Epithelial cell of prostate (primary cell): ENCODE data around the gene KRTAP25-1.

ENCODE experiments used
- DNase-seq: peaks from one replicate; pipeline ENCODE4 v3.0.0-alpha.2; 2011; ENCODE audit warnings: low read depth, low spot score
- H3K27ac ChIP-seq: fragments of 450-650 bp; 2 replicates; pipeline ENCODE4 v1.5.1; 2017; ENCODE audit warnings: mild to moderate bottlenecking

Gene KRTAP25-1

GRCh38 chr21:30289215-30289614 lies at the start of gene KRTAP25-1:
Gene KRTAP25-1 (minus strand): TSS chr21:30289514. CDS start chr21:30289490, 24 bp downstream.
- no peak within 1 kb of the TSS for H3K27ac ChIP-seq
- DNase-seq, result no peak

GRCh38 chr21:30338717-30339116 lies 49.4 kb upstream of the KRTAP25-1 start:
- no peak for DNase-seq
- H3K27ac ChIP-seq, result no peak overlapping the region

GRCh38 chr21:30337772-30338171 lies 48.5 kb upstream of the KRTAP25-1 start:
- DNase-seq, result peak; percentile 29
- no peak overlapping the region for H3K27ac ChIP-seq

DNA sequence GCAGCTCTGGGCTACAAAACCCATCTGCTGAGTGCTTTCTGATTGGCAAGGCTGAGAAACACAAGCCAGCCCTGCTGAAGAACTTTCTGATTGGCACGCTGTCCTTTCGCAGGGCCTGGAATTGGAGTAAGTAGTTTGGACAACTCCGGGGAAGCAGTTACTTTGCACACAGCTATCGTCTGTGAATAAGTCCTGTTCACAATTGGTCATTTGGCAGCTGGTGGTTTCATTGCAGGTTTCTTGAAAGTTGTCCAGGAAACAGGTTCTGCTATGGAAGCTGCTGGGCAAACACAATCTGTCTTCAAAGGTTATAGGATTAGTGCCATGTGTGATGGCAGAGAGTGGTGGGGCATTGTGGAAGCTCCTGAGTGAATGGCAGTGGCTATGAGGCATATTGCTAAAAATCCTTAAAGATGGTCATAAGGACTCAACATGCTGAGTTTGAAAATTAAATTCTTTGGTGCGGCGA lies 48.0 kb upstream of the KRTAP25-1 start, which contains the start of gene KRTAP27-1:
Gene KRTAP27-1, minus strand, starts transcription at position 419 of the 469 bp plus-strand sequence. Its CDS starts 26 bp downstream, at position 393.
- H3K27ac ChIP-seq, result no peak within 1 kb of the TSS
- no peak for DNase-seq

DNA sequence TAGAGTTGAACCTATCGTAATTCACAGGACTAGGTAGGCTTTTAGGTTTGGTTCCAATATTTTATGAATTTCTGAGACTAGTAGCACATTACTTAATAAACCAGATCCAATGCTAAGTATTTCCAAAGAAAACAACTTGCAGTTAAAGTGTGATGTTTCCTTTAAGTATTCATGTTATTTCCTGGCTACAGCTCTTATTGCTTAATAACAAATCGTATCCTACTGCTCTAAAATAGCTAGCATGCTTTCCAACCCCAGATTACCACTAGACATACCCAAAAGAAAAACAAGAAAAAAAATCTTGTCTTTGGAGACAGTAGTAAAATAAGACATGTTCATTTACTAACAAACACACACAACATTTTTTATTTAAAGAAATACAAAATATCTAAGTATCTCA lies 47.3 kb upstream of the KRTAP25-1 start:
- DNase-seq, result no peak
- no peak overlapping the region for H3K27ac ChIP-seq

- no peak for DNase-seq
- H3K27ac ChIP-seq, result no peak overlapping the region
Observed at GRCh38 chr21:30333736-30334135, 44.4 kb upstream of the KRTAP25-1 start.

- no peak for DNase-seq
- no peak overlapping the region for H3K27ac ChIP-seq
Observed at GRCh38 chr21:30332681-30333080, 43.4 kb upstream of the KRTAP25-1 start.

GRCh38 chr21:30329203-30329875 lies 40.0 kb upstream of the KRTAP25-1 start:
- DNase-seq, result no peak
- H3K27ac ChIP-seq, result peak overlapping the region; percentile 8

DNA sequence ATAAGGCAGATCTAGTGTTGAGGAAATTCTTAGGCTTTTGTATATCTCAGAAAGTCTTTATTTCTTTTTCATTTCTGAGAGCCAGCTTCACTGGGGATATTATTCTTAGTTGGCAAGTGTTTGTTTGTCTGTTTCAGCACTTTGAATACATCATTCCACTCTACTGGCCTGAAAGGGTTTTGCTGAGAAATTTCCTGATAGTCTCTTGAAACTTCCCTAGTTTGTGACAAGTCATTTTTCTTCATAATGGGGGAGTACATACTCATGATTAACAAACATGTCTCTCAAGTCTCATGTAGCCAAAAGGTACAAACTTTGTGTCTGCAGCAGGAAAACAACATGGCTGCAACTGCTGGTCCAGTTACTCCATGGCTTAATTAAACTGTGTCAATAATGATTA lies 37.1 kb upstream of the KRTAP25-1 start:
- DNase-seq, result no peak
- no peak overlapping the region for H3K27ac ChIP-seq

DNA sequence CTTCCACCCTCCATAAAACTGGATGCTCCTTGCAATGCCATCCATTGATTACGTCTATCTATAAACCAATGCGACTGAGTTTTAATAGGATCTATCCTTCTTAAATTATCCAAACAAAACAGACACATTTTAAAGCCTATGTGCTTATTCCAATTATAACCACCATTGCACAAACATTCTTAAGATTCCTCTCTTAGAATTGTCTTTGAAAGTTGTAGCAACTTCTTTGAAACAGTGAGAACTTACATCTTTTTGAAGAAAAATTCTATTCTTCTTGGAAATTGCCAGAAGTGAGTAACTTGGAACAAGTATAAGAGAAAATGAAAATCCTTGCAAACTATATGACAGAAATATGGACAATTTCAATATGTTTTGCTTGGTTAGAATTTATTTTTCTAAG lies 30.9 kb upstream of the KRTAP25-1 start, which contains the start of gene KRTAP26-1:
Gene KRTAP26-1, minus strand, starts transcription at position 101 of the 400 bp plus-strand sequence. CDS start 280 bp downstream, outside the sequence.
- DNase-seq, result no peak
- no peak within 1 kb of the TSS for H3K27ac ChIP-seq

DNA sequence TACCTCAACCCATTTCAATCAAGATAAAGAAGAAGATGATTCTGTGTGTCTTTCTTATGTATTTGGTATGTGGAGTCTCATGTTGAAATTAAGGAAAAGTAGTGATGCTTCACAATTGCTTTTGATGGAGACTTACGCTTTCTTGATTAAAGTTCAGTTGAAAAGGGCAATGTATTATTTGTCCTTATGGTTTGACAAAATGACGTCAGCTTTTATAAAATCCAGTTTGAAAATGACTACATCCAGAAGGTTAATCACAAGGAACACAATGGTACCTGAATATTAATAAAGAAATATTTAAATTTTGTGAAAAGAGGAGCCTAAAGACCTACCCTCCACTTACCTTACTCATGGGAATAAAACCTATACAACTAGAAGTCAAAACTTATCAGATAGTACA lies 26.4 kb upstream of the KRTAP25-1 start:
- no peak for DNase-seq
- no peak overlapping the region for H3K27ac ChIP-seq

GRCh38 chr21:30306884-30307283 lies 17.6 kb upstream of the KRTAP25-1 start:
- no peak for DNase-seq
- H3K27ac ChIP-seq, result no peak overlapping the region

DNA sequence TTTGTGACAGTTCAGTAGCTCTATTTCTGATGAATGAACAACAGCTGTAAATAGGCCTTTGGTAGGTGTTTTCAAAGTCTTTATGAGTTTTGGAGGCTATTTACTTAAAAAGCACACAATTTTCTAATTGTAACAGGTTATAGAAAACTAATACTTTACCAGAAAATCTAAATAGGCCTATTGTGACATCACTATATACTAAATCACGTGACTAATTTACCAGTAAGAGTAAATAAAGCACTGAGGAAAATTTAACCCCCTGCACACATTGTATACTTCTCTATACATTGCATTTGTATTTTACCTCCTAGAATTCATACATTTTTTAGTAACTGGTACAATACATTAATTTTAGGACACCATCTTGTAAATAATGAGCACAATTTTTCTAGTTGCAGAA lies 15.8 kb upstream of the KRTAP25-1 start:
- no peak for DNase-seq
- no peak overlapping the region for H3K27ac ChIP-seq

DNA sequence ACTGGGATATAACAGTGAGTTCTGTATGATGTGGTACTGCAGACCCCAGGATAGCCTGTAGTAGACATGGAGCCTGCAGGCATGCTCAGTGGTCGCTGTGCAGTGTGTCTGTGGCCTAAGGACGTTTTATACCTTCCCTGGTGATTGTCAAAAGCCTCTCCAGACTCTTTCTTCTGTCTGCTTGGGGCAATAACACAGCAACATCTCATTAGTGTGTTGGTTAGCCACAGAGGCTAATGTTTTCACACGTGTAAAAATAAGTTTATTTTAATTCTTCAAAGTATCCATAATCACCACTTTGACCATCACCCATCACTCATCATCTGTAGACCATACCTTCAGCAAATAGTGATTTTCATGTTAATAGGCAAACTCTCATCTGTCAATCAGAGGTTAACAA lies 6.5 kb downstream of the KRTAP25-1 start, which contains the start of gene KRTAP24-1:
Gene KRTAP24-1, minus strand, starts transcription at position 101 of the 400 bp plus-strand sequence. Its CDS starts 18 bp downstream, at position 83.
- H3K27ac ChIP-seq, result no peak within 1 kb of the TSS
- no peak for DNase-seq

DNA sequence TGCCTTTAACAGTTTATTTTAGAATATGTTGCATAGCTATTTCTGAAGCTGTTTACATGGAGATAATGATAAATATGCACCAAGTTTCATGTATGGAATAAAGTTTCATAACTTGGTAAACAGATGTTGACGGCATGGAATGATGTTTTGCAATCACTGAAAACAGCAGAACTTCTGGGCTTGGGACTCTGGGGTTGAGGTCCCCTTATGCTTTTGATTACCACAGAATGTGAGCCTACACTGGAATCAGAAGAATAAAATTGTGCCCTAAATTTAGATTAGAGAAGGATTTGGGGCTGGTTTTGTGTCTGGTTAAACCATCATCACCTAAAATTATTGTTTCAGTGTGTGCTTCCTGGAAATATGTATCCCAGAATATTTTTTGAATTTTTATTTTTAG lies 17.7 kb downstream of the KRTAP25-1 start:
- no peak for DNase-seq
- no peak overlapping the region for H3K27ac ChIP-seq

- no peak overlapping the region for H3K27ac ChIP-seq
- DNase-seq, result no peak
Observed at GRCh38 chr21:30271156-30271555, 18.2 kb downstream of the KRTAP25-1 start.

DNA sequence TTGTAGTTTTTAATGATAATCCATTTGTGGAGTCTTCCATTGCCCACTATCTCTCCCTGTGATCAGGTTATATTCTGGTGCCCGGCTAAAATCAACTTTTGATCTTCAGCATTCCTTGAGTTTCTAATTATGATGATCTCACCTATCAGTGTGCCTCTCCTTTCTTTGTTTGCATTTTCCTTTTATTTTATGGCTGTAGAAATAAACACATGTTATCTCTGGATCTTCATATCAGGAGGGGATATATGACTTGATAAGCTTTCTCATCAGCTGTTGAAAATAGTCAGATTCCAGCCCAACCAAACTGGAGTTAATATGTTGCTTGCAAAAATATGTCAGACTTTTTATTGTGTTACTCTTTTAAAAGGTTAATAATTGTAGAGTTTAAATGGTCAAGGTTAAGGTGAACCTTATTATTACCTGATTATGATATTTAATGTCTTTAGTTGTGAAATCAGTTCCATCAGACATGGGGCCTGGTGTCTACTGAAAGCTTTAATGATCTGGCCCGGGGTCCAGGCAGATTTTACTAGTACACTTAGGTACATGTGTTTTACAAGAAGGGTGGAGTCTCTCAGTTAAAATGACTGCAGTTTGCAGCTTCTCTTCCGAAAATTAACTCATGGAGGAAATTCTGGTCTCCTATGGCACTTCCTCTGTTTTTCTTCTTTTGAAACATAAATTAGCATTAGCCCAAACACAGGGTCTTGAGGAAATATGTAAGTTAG lies 19.3 kb downstream of the KRTAP25-1 start:
- H3K27ac ChIP-seq, result no peak overlapping the region
- no peak for DNase-seq

- no peak overlapping the region for H3K27ac ChIP-seq
- DNase-seq, result no peak
Observed at GRCh38 chr21:30268608-30269197, 20.6 kb downstream of the KRTAP25-1 start.

DNA sequence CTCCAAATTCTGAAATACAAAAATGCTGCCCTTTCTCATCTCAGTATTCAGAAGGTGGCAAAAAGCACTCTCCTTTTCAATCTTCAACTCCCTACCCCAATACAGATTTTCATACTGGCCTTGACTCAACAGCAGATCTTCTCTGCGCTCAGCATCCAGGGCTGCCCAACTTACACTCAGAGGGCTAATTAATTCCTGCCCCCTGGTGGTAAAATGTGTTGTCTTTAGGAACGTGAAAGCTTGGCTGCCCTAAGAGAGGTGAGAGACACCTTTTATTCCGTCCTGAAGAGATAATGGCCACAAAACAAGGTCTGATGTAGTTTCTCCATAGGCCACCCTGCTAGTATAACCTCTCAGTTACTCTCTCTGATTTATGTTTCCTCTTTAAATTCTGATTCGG lies 31.5 kb downstream of the KRTAP25-1 start:
- DNase-seq, result no peak
- no peak overlapping the region for H3K27ac ChIP-seq

DNA sequence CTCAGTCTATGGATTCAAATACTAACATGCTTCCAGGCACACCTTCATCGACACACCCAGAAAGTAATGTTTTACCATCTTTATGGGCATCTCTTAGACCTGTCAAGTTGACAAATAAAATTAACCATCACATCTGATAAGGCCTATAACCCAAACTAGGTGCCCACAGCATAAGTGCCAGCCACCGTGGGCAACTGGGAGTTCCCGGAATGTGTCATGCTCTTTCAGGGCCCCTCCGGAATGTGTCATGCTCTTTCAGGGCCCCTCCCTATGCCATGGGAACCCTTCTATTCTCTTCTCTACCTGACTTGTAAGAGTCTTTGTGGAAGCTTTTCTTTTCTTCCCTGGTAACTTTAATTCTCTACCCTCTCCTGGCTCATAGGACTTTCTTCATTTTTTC lies 33.2 kb downstream of the KRTAP25-1 start:
- DNase-seq, result peak; percentile 73
- H3K27ac ChIP-seq, result no peak overlapping the region

DNA sequence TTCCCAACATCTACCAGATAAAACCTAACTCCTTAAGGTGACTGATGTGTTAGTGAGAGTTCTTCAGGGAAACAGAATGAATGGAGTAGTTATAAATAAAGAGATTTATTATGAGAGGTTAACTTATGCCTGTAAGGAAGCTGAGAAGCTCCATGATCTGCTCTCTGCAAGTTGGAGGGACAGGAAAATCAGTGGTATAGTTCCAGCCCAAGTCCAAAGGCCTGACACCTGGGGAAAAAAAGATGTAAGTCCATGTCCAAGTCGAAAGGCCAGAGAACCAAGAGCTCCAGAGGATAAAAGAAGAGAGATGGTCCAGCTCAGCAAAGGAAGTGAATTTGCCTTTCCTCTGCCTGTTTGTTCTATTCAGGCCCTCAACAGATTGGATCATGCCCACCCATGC lies 33.6 kb downstream of the KRTAP25-1 start:
- no peak for DNase-seq
- no peak overlapping the region for H3K27ac ChIP-seq
